GM19372 (cell line): Measurements from ENCODE around the gene FAM114A1.

ENCODE experiments used
- ATAC-seq: cut with Tn5 transposase; IDR thresholded peaks from one replicate; pipeline ENCODE4 v1.9.1; 2021; ENCODE audit warnings: mild to moderate bottlenecking, low read depth, moderate library complexity; ENCODE audit not compliant: unreplicated experiment

The FAM114A1 gene

GRCh38 chr4:38857354-38858096, 10.1 kb upstream of the FAM114A1 start:
- ATAC-seq: peak; percentile 43

GRCh38 chr4:38858097-38858420, 9.5 kb upstream of the FAM114A1 start:
- ATAC-seq: no peak

- no peak for ATAC-seq
Observed at GRCh38 chr4:38859501-38859900, 8.1 kb upstream of the FAM114A1 start.

- peak; percentile 71 for ATAC-seq
Observed at GRCh38 chr4:38860788-38861424, 6.7 kb upstream of the FAM114A1 start.

- no peak for ATAC-seq
Observed at GRCh38 chr4:38861791-38862190, 5.8 kb upstream of the FAM114A1 start.

GRCh38 chr4:38865445-38865844, 2.2 kb upstream of the FAM114A1 start:
- no peak for ATAC-seq

GRCh38 chr4:38866973-38867477, 581 bp upstream of the FAM114A1 start:
- peak; percentile 19 for ATAC-seq

- no peak for ATAC-seq
Observed at GRCh38 chr4:38868059-38868960, 704 bp downstream of the FAM114A1 start.

GRCh38 chr4:38869511-38869910, 1.9 kb downstream of the FAM114A1 start:
- no peak for ATAC-seq

GRCh38 chr4:38870098-38870808, 2.6 kb downstream of the FAM114A1 start:
- no peak for ATAC-seq

- no peak for ATAC-seq
Observed at GRCh38 chr4:38871593-38871992, 4.0 kb downstream of the FAM114A1 start.

GRCh38 chr4:38872620-38873019, 5.0 kb downstream of the FAM114A1 start:
- ATAC-seq: no peak

- ATAC-seq: no peak
Observed at GRCh38 chr4:38873290-38873944, 5.8 kb downstream of the FAM114A1 start.

- ATAC-seq: no peak
Observed at GRCh38 chr4:38876636-38877035, 9.0 kb downstream of the FAM114A1 start.

GRCh38 chr4:38884254-38884653, 16.6 kb downstream of the FAM114A1 start:
- ATAC-seq: no peak

GRCh38 chr4:38889143-38889542, 21.5 kb downstream of the FAM114A1 start:
- no peak for ATAC-seq

GRCh38 chr4:38891051-38891983, 23.7 kb downstream of the FAM114A1 start:
- ATAC-seq: no peak

GRCh38 chr4:38894322-38894982, 26.8 kb downstream of the FAM114A1 start:
- no peak for ATAC-seq
